HG02678 (cell line): ENCODE data around the gene EGFL6.
A peak's percentile ranks its signal among the peaks of the same experiment; 100 is the strongest.
"Not testable (repeated sequence)": the region's sequence is repeated elsewhere in the genome, so short reads cannot be mapped to it uniquely, and the experiment has no call there.

Source experiments
- ATAC-seq: cut with Tn5 transposase; IDR thresholded peaks from one replicate; pipeline ENCODE4 v1.9.1; 2021; ENCODE audit warnings: mild to moderate bottlenecking, moderate library complexity; ENCODE audit not compliant: unreplicated experiment

EGFL6 gene

DNA sequence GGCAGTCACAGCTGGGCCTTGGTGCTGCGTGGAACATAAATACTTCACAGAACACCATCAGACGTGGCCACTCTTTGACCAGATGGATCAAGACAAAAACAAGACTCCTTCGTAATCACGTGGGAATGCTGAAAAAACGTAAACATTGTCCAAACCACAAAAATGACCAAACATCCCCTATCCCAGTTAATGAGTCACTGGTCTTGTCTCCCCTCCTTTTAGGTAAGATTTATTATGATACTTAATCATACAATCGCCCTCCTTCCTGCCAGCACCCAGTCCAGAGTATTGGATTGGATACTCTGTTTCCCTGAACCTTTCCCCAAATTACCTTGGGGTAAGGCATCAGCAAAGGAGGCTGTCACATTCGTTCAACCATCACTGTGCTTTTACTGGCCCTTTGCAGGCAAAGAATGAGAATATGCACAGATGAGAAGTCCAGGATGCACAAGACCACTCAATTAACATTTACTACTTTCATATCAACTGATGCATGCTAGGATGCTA is 82.9 kb downstream of the EGFL6 start:
- ATAC-seq = peak; percentile 9

GRCh38 chrX:13652850-13653693 is 83.7 kb downstream of the EGFL6 start, which contains the start of gene TCEANC:
TCEANC (plus strand) TSS chrX:13653141; CDS start chrX:13662509, 9,368 bp downstream.
- peak; percentile 93 for ATAC-seq

DNA sequence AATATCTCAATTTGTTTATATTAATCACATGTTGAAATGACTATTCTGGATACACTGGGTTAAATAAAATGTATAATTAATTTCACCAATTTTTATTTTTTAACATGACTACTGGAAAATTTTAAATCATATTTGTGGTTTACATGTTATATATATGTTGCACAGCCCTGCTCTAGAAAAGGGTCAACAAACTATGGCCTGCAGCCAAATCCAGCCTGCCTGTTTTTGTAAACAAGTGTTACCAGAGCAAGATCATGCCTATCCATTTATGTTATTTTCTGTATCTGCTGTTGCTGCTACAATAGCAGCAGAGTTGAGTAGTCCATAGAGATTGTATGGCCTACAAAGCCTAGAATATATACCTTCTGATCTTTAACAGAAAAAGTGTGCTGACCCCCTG is 84.7 kb downstream of the EGFL6 start:
- no peak for ATAC-seq

- no peak for ATAC-seq
Measured at GRCh38 chrX:13655674-13656073, 86.3 kb downstream of the EGFL6 start.

DNA sequence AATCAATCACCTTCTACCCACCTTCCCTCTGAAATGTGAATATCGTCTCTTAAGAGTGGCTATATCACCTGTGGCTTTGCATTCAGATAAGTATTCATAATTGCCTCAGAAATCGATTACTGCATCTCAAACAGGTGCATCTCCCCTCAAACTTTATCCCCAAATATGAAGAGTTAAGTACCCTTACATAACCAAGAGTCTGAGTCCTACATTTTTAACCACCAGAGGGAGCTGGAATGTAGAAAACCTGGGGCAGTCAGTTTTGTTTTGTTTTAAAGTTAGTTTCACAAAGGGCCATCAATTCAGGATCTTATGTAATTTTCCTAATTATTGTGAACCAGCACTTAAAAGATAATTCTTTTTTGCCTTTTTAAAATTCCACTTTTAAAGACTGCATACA is 89.2 kb downstream of the EGFL6 start:
- no peak for ATAC-seq

DNA sequence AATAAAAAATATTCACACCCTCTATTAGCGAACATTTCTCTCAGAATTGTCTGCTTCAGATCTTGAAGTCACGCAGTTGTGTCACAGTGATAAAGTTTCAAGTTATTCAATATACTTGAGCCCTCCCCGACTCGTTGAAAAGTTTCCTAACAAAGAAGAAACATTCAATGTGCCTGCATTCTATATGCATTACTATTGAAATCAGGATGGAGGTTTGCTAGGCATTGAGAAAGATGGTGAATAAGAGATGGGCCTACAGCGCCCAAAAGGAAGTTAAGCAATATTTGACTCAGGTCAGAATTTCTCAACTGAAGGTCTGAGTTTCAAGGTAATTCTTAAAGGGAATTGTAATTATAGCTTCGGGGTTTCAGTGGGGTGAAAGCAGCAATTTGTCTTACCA is 89.7 kb downstream of the EGFL6 start:
- ATAC-seq = no peak

GRCh38 chrX:13661735-13662288 is 92.4 kb downstream of the EGFL6 start:
- ATAC-seq = no peak

- no peak for ATAC-seq
Measured at GRCh38 chrX:13662355-13662791, 93.0 kb downstream of the EGFL6 start.

- ATAC-seq = no peak
Measured at GRCh38 chrX:13664020-13664419, 94.6 kb downstream of the EGFL6 start.

DNA sequence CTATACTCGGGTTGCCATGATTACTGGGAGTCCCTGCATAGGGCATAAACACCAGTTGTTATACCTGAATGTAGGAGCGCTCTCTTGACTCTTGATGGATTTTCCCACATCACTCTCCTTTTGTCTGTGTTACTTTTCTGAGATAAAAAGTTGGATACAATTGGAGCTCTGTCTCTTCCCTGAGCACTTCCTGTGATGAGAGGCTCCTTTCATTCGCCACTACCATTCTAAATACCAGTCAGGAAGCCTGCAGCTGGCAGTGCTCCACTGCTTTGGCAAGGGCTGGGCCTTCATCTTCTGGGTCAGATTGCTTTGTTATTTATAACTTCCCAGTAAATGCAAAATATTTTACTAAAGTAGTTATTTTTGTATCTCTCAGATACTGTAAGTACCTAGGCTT is 97.4 kb downstream of the EGFL6 start:
- ATAC-seq = no peak

DNA sequence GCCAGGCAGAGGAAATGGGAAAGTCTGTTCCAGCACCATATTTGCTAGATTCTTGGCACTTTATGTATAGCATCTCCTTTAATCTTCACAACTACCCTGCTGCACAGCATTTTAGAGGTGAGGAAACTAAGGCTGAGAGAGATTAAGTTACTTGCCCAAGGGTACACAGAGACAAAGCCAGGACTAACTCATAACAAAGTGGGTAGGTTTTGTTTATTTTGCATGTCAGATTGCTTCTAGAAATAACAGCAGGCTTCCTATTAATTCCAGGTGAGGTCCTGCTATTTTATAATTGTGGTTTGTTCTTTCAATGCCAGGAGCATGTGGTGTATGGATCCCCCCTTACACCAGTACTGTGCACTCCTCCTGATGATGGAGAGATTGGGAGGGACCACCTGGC is 98.5 kb downstream of the EGFL6 start:
- ATAC-seq = no peak

- ATAC-seq = peak; percentile 69
Measured at GRCh38 chrX:13669246-13669737, 99.9 kb downstream of the EGFL6 start.

GRCh38 chrX:13669755-13670154 is 100.4 kb downstream of the EGFL6 start:
- ATAC-seq = not testable (repeated sequence)

GRCh38 chrX:13670197-13670596 is 100.8 kb downstream of the EGFL6 start:
- ATAC-seq = no peak

DNA sequence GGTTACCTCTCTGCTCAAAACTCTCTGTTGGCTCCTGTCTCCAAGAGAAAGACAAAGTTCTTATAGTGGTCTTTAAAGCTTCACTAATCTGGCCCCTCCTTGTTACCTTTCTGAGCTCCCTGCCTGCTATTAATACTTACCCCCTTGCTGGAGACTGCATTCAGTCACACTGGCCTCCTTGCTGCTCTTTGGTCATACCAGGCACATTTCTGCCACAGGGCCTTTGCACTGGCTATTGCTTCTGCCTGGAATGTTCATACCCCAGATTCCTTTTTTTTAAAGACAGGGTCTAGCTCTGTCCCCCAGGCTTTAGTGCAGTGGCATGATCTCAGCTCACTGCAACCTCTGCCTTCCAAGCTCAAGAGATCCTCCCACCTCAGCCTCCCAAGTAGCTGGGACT is 103.6 kb downstream of the EGFL6 start:
- no peak for ATAC-seq

GRCh38 chrX:13676885-13677284 is 107.5 kb downstream of the EGFL6 start:
- ATAC-seq = no peak

DNA sequence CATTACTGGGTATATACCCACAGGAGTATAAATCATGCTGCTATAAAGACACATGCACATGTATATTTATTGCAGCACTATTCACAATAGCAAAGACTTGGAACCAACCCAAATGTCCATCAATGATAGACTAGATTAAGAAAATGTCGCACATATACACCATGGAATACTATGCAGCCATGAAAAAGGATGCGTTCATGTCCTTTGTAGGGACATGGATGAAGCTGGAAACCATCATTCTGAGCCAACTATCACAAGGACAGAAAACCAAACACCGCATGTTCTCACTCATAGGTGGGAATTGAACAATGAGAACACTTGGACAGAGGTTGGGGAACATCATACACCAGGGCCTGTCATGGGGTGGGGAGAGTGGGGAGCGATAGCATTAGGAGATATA is 110.3 kb downstream of the EGFL6 start:
- not testable (repeated sequence) for ATAC-seq

- no peak for ATAC-seq
Measured at GRCh38 chrX:13681595-13681994, 112.2 kb downstream of the EGFL6 start.
